ENCODE data around the gene TAF10. TPM values are rescaled to one million over a fixed set of nuclear protein-coding genes. Genes with fewer than 3 reads are reported as not detected.

The TAF10 gene
- total RNA-seq, 1 donor from 2014 or later = 43.2 TPM

- no peak for FAIRE-seq
Observed at GRCh38 chr11:6604790-6605189, 7.2 kb downstream of the TAF10 start.

GRCh38 chr11:6604081-6604626, 7.9 kb downstream of the TAF10 start:
- Histone ChIP-seq H3K36me3 (ENCODE audit: control insufficient read depth, insufficient read depth, low read length) (peaks cover 31% of the 10 kb centered on the region), H3K27me3 (ENCODE audit: control insufficient read depth, insufficient read depth, low read length) (no peaks in the 10 kb centered on the region), H3K4me3 (ENCODE audit: low read depth, low read length) (peak overlapping the region; percentile 94)
- DNase-seq (ENCODE audit: low read depth) (peak; percentile 32), FAIRE-seq (no peak)
- TF ChIP-seq CTCF (IDR thresholded peaks at IDR 0.05; ENCODE audit: insufficient read depth, low read length, severe bottlenecking) = peak; percentile 1

More at GRCh38 chr11:6604790-6605189, 7.2 kb downstream of the TAF10 start:
- peaks cover 34% of the 10 kb centered on the region for H3K36me3 ChIP-seq (ENCODE audit: control insufficient read depth, insufficient read depth, low read length)
- no peak for TF ChIP-seq CTCF (IDR thresholded peaks at IDR 0.05; ENCODE audit: insufficient read depth, low read length, severe bottlenecking)
- peak overlapping the region; percentile 94 for H3K4me3 ChIP-seq (ENCODE audit: low read depth, low read length)
- DNase-seq (ENCODE audit: low read depth) = no peak
- no peaks in the 10 kb centered on the region for H3K27me3 ChIP-seq (ENCODE audit: control insufficient read depth, insufficient read depth, low read length)

- peak; percentile 75 for DNase-seq (ENCODE audit: low read depth)
Observed at GRCh38 chr11:6603287-6604080, 8.5 kb downstream of the TAF10 start, which contains the start of the genes ILK and RRP8. ILK (plus strand) TSS chr11:6603774; CDS start chr11:6604272, 498 bp downstream. RRP8 (minus strand) TSS chr11:6603616; CDS start chr11:6603502, 114 bp downstream.

GRCh38 chr11:6602096-6602940, 9.7 kb downstream of the TAF10 start:
- no peaks in the 10 kb centered on the region for H3K27me3 ChIP-seq (ENCODE audit: control insufficient read depth, insufficient read depth, low read length)
- no peak for TF ChIP-seq CTCF (IDR thresholded peaks at IDR 0.05; ENCODE audit: insufficient read depth, low read length, severe bottlenecking)
- FAIRE-seq (no peak), DNase-seq (ENCODE audit: low read depth) (no peak)
- H3K4me3 ChIP-seq (ENCODE audit: low read depth, low read length) = peak overlapping the region; percentile 94
- peaks cover 20% of the 10 kb centered on the region for H3K36me3 ChIP-seq (ENCODE audit: control insufficient read depth, insufficient read depth, low read length)

More at GRCh38 chr11:6603287-6604080, 8.5 kb downstream of the TAF10 start, which contains the start of the genes ILK and RRP8:
- Histone ChIP-seq H3K36me3 (ENCODE audit: control insufficient read depth, insufficient read depth, low read length) (peaks cover 27% of the 10 kb centered on the region), H3K4me3 (ENCODE audit: low read depth, low read length) (peak within 1 kb of the TSS; percentile 94), H3K27me3 (ENCODE audit: control insufficient read depth, insufficient read depth, low read length) (no peaks in the 10 kb centered on the region)
- no peak for FAIRE-seq
- peak; percentile 24 for TF ChIP-seq CTCF (IDR thresholded peaks at IDR 0.05; ENCODE audit: insufficient read depth, low read length, severe bottlenecking)

GRCh38 chr11:6601041-6601461, 11.0 kb downstream of the TAF10 start:
- DNase-seq (ENCODE audit: low read depth) = no peak
- H3K4me3 ChIP-seq (ENCODE audit: low read depth, low read length) = no peak overlapping the region
- peaks cover 20% of the 10 kb centered on the region for H3K36me3 ChIP-seq (ENCODE audit: control insufficient read depth, insufficient read depth, low read length)
- no peaks in the 10 kb centered on the region for H3K27me3 ChIP-seq (ENCODE audit: control insufficient read depth, insufficient read depth, low read length)
- no peak for FAIRE-seq
- no peak for TF ChIP-seq CTCF (IDR thresholded peaks at IDR 0.05; ENCODE audit: insufficient read depth, low read length, severe bottlenecking)

Data from bronchial epithelial cell (primary cell).